Vagina (tissue), 2 donors: ENCODE results near the gene CARD10. TPM values are rescaled to one million over a fixed set of nuclear protein-coding genes. Genes with fewer than 3 reads are reported as not detected.

ENCODE experiments used
- DNase-seq, 2 donors: peaks; one replicate each; pipeline ENCODE4 v3.0.0-alpha.2; 2017; ENCODE audit errors: extremely low spot score in 2 of 2
- H3K27ac ChIP-seq: fragments of 200-600 bp; sonication (generic); one replicate; pipeline ENCODE4 v1.5.1; 2019
- H3K27me3 ChIP-seq: fragments of 200-600 bp; sonication (generic); one replicate; pipeline ENCODE4 v1.5.1; 2019
- H3K36me3 ChIP-seq, 2 donors: fragments of 200-600 bp; sonication (generic); one replicate each; pipeline ENCODE4 v1.5.1; 2017 to 2019
- H3K4me1 ChIP-seq: fragments of 200-600 bp; sonication (generic); one replicate; pipeline ENCODE4 v1.5.1; 2019
- H3K4me3 ChIP-seq, 2 donors: fragments of 200-600 bp; sonication (generic); 1 replicate in 1 of 2; 2 replicates in 1 of 2; pipeline ENCODE4 v1.5.1; 2016 to 2019
- H3K9me3 ChIP-seq: fragments of 200-600 bp; sonication (generic); one replicate; pipeline ENCODE4 v1.5.1; 2019
- CTCF ChIP-seq, 3 experiments: fragments of 450-650 bp in 2 of 3; fragments of 200-600 bp in 1 of 3; sonication (generic) in 1 of 3; IDR thresholded peaks; one replicate each; pipeline ENCODE4 v1.5.1; 2017 to 2019; ENCODE audit warnings: antibody characterized with exemption in 3 of 3, mild to moderate bottlenecking in 2 of 3, moderate library complexity in 2 of 3
- POLR2A ChIP-seq, 2 donors: fragments of 450-650 bp; IDR thresholded peaks; one replicate each; pipeline ENCODE4 v1.6.1; 2017; ENCODE audit warnings: antibody characterized with exemption in 2 of 2, mild to moderate bottlenecking in 2 of 2, moderate library complexity in 2 of 2
- POLR2AphosphoS5 ChIP-seq, 2 donors: sonication (generic); formaldehyde crosslinking; IDR thresholded peaks; one replicate each; pipeline ENCODE4 v1.9.0; 2017; ENCODE audit warnings: antibody characterized with exemption in 2 of 2, mild to moderate bottlenecking in 2 of 2, low read depth in 1 of 2; ENCODE audit not compliant: insufficient read depth in 1 of 2
- intact Hi-C: fragments of 100-400 bp; cut with DNase I; formaldehyde crosslinking; loops from one replicate; pipeline ENCODE4 v1.15.1; 2023
- total RNA-seq: library from RNA; depleted of rRNA; stranded (reverse); fragments of >200 nt; gene quantifications from one replicate; pipeline ENCODE4 v1.2.3, GENCODE V29; 2016

The CARD10 gene
- total RNA-seq, 1 donor from 2014 or later = 11.0 TPM

GRCh38 chr22:37449331-37450001 lies 69.7 kb downstream of the CARD10 start:
- Histone ChIP-seq H3K4me3 (no peak overlapping the region), H3K9me3 (no peaks in the 10 kb centered on the region), H3K27me3 (no peaks in the 10 kb centered on the region), H3K27ac (no peak overlapping the region), H3K4me1 (no peaks in the 10 kb centered on the region), H3K36me3 (no peaks in the 10 kb centered on the region)
- TF ChIP-seq POLR2AphosphoS5 (IDR thresholded peaks at IDR 0.05; ENCODE audit: insufficient read depth in 1 of 2, low read depth in 1 of 2) (no peak), CTCF (IDR thresholded peaks at IDR 0.05) (no peak), POLR2A (IDR thresholded peaks at IDR 0.05) (no peak)
- intact Hi-C loops = loop anchor here (10.0 kb wide), 1 partner anchor 125 kb away; no protein-coding TSS in a partner anchor
- no peak for DNase-seq

GRCh38 chr22:37448516-37449127 lies 70.6 kb downstream of the CARD10 start:
- Histone ChIP-seq H3K27me3 (no peaks in the 10 kb centered on the region), H3K36me3 (no peaks in the 10 kb centered on the region), H3K27ac (no peak overlapping the region), H3K9me3 (no peaks in the 10 kb centered on the region), H3K4me3 (no peak overlapping the region), H3K4me1 (no peaks in the 10 kb centered on the region)
- no peak for TF ChIP-seq CTCF (IDR thresholded peaks at IDR 0.05)
- TF ChIP-seq POLR2A (IDR thresholded peaks at IDR 0.05) = no peak
- TF ChIP-seq POLR2AphosphoS5 (IDR thresholded peaks at IDR 0.05; ENCODE audit: insufficient read depth in 1 of 2, low read depth in 1 of 2) = no peak
- DNase-seq = no peak
- intact Hi-C loops = no loop called here

- no peak for DNase-seq
- Histone ChIP-seq H3K4me1 (no peaks in the 10 kb centered on the region), H3K27ac (no peak overlapping the region), H3K9me3 (no peaks in the 10 kb centered on the region), H3K36me3 (no peaks in the 10 kb centered on the region), H3K4me3 (no peak overlapping the region), H3K27me3 (no peaks in the 10 kb centered on the region)
- intact Hi-C loops = no loop called here
- no peak for TF ChIP-seq CTCF (IDR thresholded peaks at IDR 0.05)
- TF ChIP-seq POLR2A (IDR thresholded peaks at IDR 0.05) = no peak
- TF ChIP-seq POLR2AphosphoS5 (IDR thresholded peaks at IDR 0.05; ENCODE audit: insufficient read depth in 1 of 2, low read depth in 1 of 2) = no peak
Observed at GRCh38 chr22:37445501-37445900, 73.7 kb downstream of the CARD10 start.

- H3K9me3 ChIP-seq = no peaks in the 10 kb centered on the region
- no peak for DNase-seq
- H3K4me3 ChIP-seq = no peak overlapping the region
- no peaks in the 10 kb centered on the region for H3K36me3 ChIP-seq
- H3K27me3 ChIP-seq = no peaks in the 10 kb centered on the region
- TF ChIP-seq POLR2A (IDR thresholded peaks at IDR 0.05) (no peak), POLR2AphosphoS5 (IDR thresholded peaks at IDR 0.05; ENCODE audit: insufficient read depth in 1 of 2, low read depth in 1 of 2) (no peak), CTCF (IDR thresholded peaks at IDR 0.05) (no peak)
- no peak overlapping the region for H3K27ac ChIP-seq
- no peaks in the 10 kb centered on the region for H3K4me1 ChIP-seq
- intact Hi-C loops = no loop called here
Observed at GRCh38 chr22:37443977-37444376, 75.2 kb downstream of the CARD10 start.

GRCh38 chr22:37443086-37443485 lies 76.1 kb downstream of the CARD10 start:
- H3K27me3 ChIP-seq = no peaks in the 10 kb centered on the region
- no peaks in the 10 kb centered on the region for H3K36me3 ChIP-seq
- TF ChIP-seq CTCF (IDR thresholded peaks at IDR 0.05) (no peak), POLR2AphosphoS5 (IDR thresholded peaks at IDR 0.05; ENCODE audit: insufficient read depth in 1 of 2, low read depth in 1 of 2) (no peak), POLR2A (IDR thresholded peaks at IDR 0.05) (no peak)
- H3K4me3 ChIP-seq = no peak overlapping the region
- intact Hi-C loops = no loop called here
- no peak for DNase-seq
- no peaks in the 10 kb centered on the region for H3K9me3 ChIP-seq
- no peaks in the 10 kb centered on the region for H3K4me1 ChIP-seq
- H3K27ac ChIP-seq = no peak overlapping the region
